Ishikawa (cell line): Measurements from ENCODE around the gene ARFGEF3.

Experiments used
- CREB1 ChIP-seq: IDR thresholded peaks from 2 replicates; pipeline ENCODE4 v1.6.1; 2012; ENCODE audit warnings: low read depth
- RAD21 ChIP-seq: IDR thresholded peaks from 2 replicates; pipeline ENCODE4 v1.6.1; 2012; ENCODE audit warnings: low read depth
- REST ChIP-seq: IDR thresholded peaks from 2 replicates; pipeline ENCODE4 v1.6.1; 2012; ENCODE audit warnings: low read depth, mild to moderate bottlenecking

GRCh38 chr6:138241934-138242333 lies 80.2 kb downstream of the ARFGEF3 start:
- TF ChIP-seq REST = no peak
- no peak for TF ChIP-seq CREB1
- TF ChIP-seq RAD21 = no peak
